ENCODE measurements around the gene AADAC.

Gene AADAC

DNA sequence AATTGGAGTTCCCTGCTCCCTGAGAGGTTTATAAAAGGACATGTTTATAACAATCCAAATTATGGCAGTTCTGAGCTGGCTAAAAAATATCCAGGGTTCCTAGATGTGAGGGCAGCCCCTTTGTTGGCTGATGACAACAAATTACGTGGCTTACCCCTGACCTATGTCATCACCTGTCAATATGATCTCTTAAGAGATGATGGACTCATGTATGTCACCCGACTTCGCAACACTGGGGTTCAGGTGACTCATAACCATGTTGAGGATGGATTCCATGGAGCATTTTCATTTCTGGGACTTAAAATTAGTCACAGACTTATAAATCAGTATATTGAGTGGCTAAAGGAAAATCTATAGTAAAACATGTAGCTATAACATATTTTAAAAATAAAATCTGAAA, 13.9 kb downstream of the AADAC start:
- TF ChIP-seq SPI1 (IDR thresholded peaks at IDR 0.05; ENCODE audit: borderline replicate concordance, low read depth) (no peak), POLR2AphosphoS5 (IDR thresholded peaks at IDR 0.05; ENCODE audit: low read depth) (no peak), GABPA (IDR thresholded peaks at IDR 0.05; ENCODE audit: low read depth) (no peak)
- TF ChIP-seq, protein P1, sequence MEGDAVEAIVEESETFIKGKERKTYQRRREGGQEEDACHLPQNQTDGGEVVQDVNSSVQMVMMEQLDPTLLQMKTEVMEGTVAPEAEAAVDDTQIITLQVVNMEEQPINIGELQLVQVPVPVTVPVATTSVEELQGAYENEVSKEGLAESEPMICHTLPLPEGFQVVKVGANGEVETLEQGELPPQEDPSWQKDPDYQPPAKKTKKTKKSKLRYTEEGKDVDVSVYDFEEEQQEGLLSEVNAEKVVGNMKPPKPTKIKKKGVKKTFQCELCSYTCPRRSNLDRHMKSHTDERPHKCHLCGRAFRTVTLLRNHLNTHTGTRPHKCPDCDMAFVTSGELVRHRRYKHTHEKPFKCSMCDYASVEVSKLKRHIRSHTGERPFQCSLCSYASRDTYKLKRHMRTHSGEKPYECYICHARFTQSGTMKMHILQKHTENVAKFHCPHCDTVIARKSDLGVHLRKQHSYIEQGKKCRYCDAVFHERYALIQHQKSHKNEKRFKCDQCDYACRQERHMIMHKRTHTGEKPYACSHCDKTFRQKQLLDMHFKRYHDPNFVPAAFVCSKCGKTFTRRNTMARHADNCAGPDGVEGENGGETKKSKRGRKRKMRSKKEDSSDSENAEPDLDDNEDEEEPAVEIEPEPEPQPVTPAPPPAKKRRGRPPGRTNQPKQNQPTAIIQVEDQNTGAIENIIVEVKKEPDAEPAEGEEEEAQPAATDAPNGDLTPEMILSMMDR (IDR thresholded peaks at IDR 0.05; ENCODE audit: insufficient read depth, low read length): no peak
- TF ChIP-seq, protein P2, sequence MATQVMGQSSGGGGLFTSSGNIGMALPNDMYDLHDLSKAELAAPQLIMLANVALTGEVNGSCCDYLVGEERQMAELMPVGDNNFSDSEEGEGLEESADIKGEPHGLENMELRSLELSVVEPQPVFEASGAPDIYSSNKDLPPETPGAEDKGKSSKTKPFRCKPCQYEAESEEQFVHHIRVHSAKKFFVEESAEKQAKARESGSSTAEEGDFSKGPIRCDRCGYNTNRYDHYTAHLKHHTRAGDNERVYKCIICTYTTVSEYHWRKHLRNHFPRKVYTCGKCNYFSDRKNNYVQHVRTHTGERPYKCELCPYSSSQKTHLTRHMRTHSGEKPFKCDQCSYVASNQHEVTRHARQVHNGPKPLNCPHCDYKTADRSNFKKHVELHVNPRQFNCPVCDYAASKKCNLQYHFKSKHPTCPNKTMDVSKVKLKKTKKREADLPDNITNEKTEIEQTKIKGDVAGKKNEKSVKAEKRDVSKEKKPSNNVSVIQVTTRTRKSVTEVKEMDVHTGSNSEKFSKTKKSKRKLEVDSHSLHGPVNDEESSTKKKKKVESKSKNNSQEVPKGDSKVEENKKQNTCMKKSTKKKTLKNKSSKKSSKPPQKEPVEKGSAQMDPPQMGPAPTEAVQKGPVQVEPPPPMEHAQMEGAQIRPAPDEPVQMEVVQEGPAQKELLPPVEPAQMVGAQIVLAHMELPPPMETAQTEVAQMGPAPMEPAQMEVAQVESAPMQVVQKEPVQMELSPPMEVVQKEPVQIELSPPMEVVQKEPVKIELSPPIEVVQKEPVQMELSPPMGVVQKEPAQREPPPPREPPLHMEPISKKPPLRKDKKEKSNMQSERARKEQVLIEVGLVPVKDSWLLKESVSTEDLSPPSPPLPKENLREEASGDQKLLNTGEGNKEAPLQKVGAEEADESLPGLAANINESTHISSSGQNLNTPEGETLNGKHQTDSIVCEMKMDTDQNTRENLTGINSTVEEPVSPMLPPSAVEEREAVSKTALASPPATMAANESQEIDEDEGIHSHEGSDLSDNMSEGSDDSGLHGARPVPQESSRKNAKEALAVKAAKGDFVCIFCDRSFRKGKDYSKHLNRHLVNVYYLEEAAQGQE (IDR thresholded peaks at IDR 0.05; ENCODE audit: insufficient replicate concordance, low read depth): no peak
- no peak for DNase-seq (ENCODE audit: low read depth in 1 of 2, low spot score in 1 of 2)
- H3K27me3 ChIP-seq (ENCODE audit: insufficient read depth, poor library complexity, severe bottlenecking): no peaks in the 10 kb centered on the region
- no peak overlapping the region for H3K4me3 ChIP-seq (replicated peaks; ENCODE audit: insufficient read depth, low read length)
- no peak overlapping the region for H3K27ac ChIP-seq (replicated peaks)

DNA sequence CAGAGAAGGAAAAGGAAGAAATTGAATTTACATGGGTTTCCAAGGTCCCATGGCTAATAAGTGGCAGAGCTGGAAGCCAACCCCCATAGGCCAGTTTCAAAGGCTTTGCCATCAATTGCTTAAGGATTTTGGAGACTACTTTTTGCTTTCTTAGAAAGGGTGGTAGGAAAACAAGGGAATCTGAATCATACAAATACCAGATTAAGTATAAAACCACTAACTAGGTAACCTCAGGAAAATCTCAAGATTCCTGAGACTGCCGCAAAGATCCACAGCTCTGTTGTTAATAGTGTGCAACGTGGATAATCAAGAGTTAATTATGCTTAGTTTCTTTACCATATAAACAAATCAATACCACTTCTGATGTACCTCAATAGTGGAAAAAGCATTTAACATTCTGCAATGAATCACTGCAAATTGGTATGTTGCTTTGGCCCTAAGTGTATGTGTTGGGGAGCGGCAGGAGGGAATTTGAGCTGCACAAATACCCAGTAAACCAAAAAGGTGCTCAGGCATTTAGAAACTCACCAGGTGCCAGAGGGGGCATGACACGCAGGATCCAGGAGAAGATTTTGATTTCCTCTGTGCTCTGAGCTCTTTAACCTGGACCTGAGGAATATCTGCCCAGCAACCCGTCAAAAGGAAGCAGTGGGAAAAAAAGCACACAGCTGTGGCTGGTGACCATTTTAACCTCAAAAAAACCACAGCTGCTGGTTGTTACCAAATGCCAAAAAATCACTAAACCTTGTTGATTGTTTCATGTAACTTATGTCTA, 22.0 kb downstream of the AADAC start:
- H3K27ac ChIP-seq (replicated peaks): no peak overlapping the region
- no peaks in the 10 kb centered on the region for H3K27me3 ChIP-seq (ENCODE audit: insufficient read depth, poor library complexity, severe bottlenecking)
- TF ChIP-seq POLR2AphosphoS5 (IDR thresholded peaks at IDR 0.05; ENCODE audit: low read depth) (no peak), GABPA (IDR thresholded peaks at IDR 0.05; ENCODE audit: low read depth) (no peak), SPI1 (IDR thresholded peaks at IDR 0.05; ENCODE audit: borderline replicate concordance, low read depth) (no peak)
- TF ChIP-seq, protein P2 (IDR thresholded peaks at IDR 0.05; ENCODE audit: insufficient replicate concordance, low read depth): no peak
- TF ChIP-seq, protein P1 (IDR thresholded peaks at IDR 0.05; ENCODE audit: insufficient read depth, low read length): no peak
- no peak overlapping the region for H3K4me3 ChIP-seq (replicated peaks; ENCODE audit: insufficient read depth, low read length)
- peak in 1 of 2 experiments; percentile 41 for DNase-seq (ENCODE audit: low read depth in 1 of 2, low spot score in 1 of 2)

DNA sequence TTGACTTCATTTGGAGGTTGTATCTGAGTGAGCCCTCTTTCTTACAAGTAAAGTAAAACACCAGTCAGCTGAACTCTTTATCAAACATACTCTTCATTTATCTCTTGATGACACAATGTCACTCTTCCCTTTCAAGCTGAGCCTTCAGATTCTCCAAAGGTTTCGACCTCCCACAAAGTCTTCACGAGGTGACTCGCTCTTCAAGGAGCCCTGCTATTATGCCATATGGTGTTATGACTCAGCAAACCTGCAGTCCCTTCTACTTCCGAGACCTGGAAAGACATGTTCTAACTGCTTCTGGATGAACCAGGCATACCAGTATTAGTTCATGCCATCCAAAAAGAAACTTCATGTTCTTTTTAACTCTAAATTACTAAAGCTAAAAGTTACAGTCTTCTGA, 23.1 kb downstream of the AADAC start:
- peak; percentile 53 to 78 for DNase-seq (ENCODE audit: low read depth in 1 of 2, low spot score in 1 of 2)
- no peak for TF ChIP-seq SPI1 (IDR thresholded peaks at IDR 0.05; ENCODE audit: borderline replicate concordance, low read depth)
- TF ChIP-seq, protein P1 (IDR thresholded peaks at IDR 0.05; ENCODE audit: insufficient read depth, low read length): no peak
- H3K4me3 ChIP-seq (replicated peaks; ENCODE audit: insufficient read depth, low read length): no peak overlapping the region
- H3K27me3 ChIP-seq (ENCODE audit: insufficient read depth, poor library complexity, severe bottlenecking): no peaks in the 10 kb centered on the region
- no peak overlapping the region for H3K27ac ChIP-seq (replicated peaks)

Measured in HL-60 (cell line).